H9 (cell line): Measurements from ENCODE around the gene INTS4. TPM values are rescaled to one million over a fixed set of nuclear protein-coding genes. Genes with fewer than 3 reads are reported as not detected.

ENCODE experiments used
- DNase-seq: peaks from one replicate; pipeline ENCODE4 v3.0.0-alpha.2; 2017
- H2AFZ ChIP-seq: one replicate; pipeline ENCODE4 v1.6.1; 2013; ENCODE audit warnings: mild to moderate bottlenecking, low read length, control low read depth, moderate library complexity
- H2AK5ac ChIP-seq: 2 replicates; pipeline ENCODE4 v1.6.1; 2013; ENCODE audit warnings: low read length, control low read depth, mixed read lengths; ENCODE audit not compliant: insufficient read length
- H2BK120ac ChIP-seq: one replicate; pipeline ENCODE4 v1.6.1; 2013; ENCODE audit warnings: low read depth, mild to moderate bottlenecking, low read length, control low read depth, inconsistent platforms; ENCODE audit not compliant: poor library complexity, severe bottlenecking
- H2BK12ac ChIP-seq: 2 replicates; pipeline ENCODE4 v1.6.1; 2013; ENCODE audit warnings: low read length, control low read depth, mixed read lengths, low read depth; ENCODE audit not compliant: insufficient read length
- H2BK15ac ChIP-seq: 2 replicates; pipeline ENCODE4 v1.6.1; 2013; ENCODE audit warnings: low read depth, low read length, control low read depth
- H2BK20ac ChIP-seq: one replicate; pipeline ENCODE4 v1.6.1; 2013; ENCODE audit warnings: low read depth, mild to moderate bottlenecking, low read length, control low read depth, inconsistent platforms; ENCODE audit not compliant: poor library complexity, severe bottlenecking
- H2BK5ac ChIP-seq: 2 replicates; pipeline ENCODE4 v1.6.1; 2013; ENCODE audit warnings: low read length, control low read depth, mixed read lengths; ENCODE audit not compliant: insufficient read length
- H3K14ac ChIP-seq: 2 replicates; pipeline ENCODE4 v1.6.1; 2013; ENCODE audit warnings: low read length, control low read depth; ENCODE audit not compliant: insufficient read depth
- H3K18ac ChIP-seq: 2 replicates; pipeline ENCODE4 v1.6.1; 2013; ENCODE audit warnings: low read depth, mild to moderate bottlenecking, mixed read lengths, low read length, control low read depth; ENCODE audit not compliant: insufficient read length
- H3K23ac ChIP-seq: 2 replicates; pipeline ENCODE4 v1.6.1; 2013; ENCODE audit warnings: low read length, control low read depth, mixed read lengths, low read depth; ENCODE audit not compliant: insufficient read length
- H3K23me2 ChIP-seq: 2 replicates; pipeline ENCODE4 v1.6.1; 2013; ENCODE audit warnings: low read depth, mild to moderate bottlenecking, mixed read lengths, low read length, control low read depth; ENCODE audit not compliant: insufficient read length, poor library complexity, severe bottlenecking
- H3K27ac ChIP-seq: 2 replicates; pipeline ENCODE4 v1.5.1; 2013; ENCODE audit warnings: low read length, control low read depth, mixed read lengths, low read depth; ENCODE audit not compliant: insufficient read length
- H3K27me3 ChIP-seq: 2 replicates; pipeline ENCODE4 v1.6.1; 2013; ENCODE audit warnings: low read length, control low read depth, inconsistent platforms; ENCODE audit not compliant: insufficient read depth
- H3K4ac ChIP-seq: 2 replicates; pipeline ENCODE4 v1.6.1; 2013; ENCODE audit warnings: low read depth, mild to moderate bottlenecking, control low read depth, inconsistent platforms, low read length, moderate library complexity
- H3K4me1 ChIP-seq: 2 replicates; pipeline ENCODE4 v1.6.1; 2013; ENCODE audit warnings: low read length, control low read depth, inconsistent platforms; ENCODE audit not compliant: insufficient read depth
- H3K4me2 ChIP-seq: 2 replicates; pipeline ENCODE4 v1.6.1; 2013; ENCODE audit warnings: low read length, control low read depth, mixed read lengths; ENCODE audit not compliant: insufficient read length, insufficient read depth
- H3K56ac ChIP-seq: 2 replicates; pipeline ENCODE4 v1.6.1; 2013; ENCODE audit warnings: low read depth, mild to moderate bottlenecking, mixed read lengths, low read length, control low read depth; ENCODE audit not compliant: insufficient read length
- H3K79me1 ChIP-seq: 2 replicates; pipeline ENCODE4 v1.6.1; 2013; ENCODE audit warnings: low read depth, mild to moderate bottlenecking, moderate library complexity, low read length, control low read depth, inconsistent platforms; ENCODE audit not compliant: insufficient read depth, poor library complexity, severe bottlenecking
- H3K79me2 ChIP-seq: 2 replicates; pipeline ENCODE4 v1.6.1; 2013; ENCODE audit warnings: low read length, control low read depth, inconsistent platforms; ENCODE audit not compliant: insufficient read depth
- H3K9ac ChIP-seq: 2 replicates; pipeline ENCODE4 v1.6.1; 2013; ENCODE audit warnings: low read length, control low read depth, mixed read lengths; ENCODE audit not compliant: insufficient read length; ENCODE audit errors: extremely low read depth
- H3K9me3 ChIP-seq: one replicate; pipeline ENCODE4 v1.6.1; 2013; ENCODE audit warnings: low read depth, low read length, inconsistent platforms; ENCODE audit not compliant: control insufficient read depth
- H3T11ph ChIP-seq: one replicate; pipeline ENCODE4 v1.6.1; 2013; ENCODE audit warnings: mild to moderate bottlenecking, low read length, control low read depth, inconsistent platforms
- H4K20me1 ChIP-seq: one replicate; pipeline ENCODE4 v1.6.1; 2013; ENCODE audit not compliant: control insufficient read depth, insufficient read length, insufficient read depth
- H4K5ac ChIP-seq: 2 replicates; pipeline ENCODE4 v1.6.1; 2013; ENCODE audit warnings: low read depth, mild to moderate bottlenecking, mixed read lengths, low read length, control low read depth; ENCODE audit not compliant: insufficient read length
- H4K8ac ChIP-seq: replicated peaks from 2 replicates; pipeline ENCODE4 v1.6.1; 2013; ENCODE audit warnings: low read length, control low read depth, mixed read lengths, low read depth; ENCODE audit not compliant: insufficient read length
- H4K91ac ChIP-seq: 2 replicates; pipeline ENCODE4 v1.6.1; 2013; ENCODE audit warnings: low read depth, mild to moderate bottlenecking, moderate library complexity, mixed read lengths, low read length, control low read depth; ENCODE audit not compliant: insufficient read length
- H3K27ac Mint-ChIP-seq, 3 experiments: 2 replicates in 2 of 3; 3 replicates in 1 of 3; pipeline ENCODE4 v1.8.0; 2020 to 2021; ENCODE audit warnings: mixed read lengths in 3 of 3, mild to moderate bottlenecking in 1 of 3, moderate library complexity in 1 of 3
- H3K27me3 Mint-ChIP-seq: 2 replicates; pipeline ENCODE4 v1.8.0; 2021; ENCODE audit warnings: low read depth, mild to moderate bottlenecking, moderate library complexity, mixed read lengths
- H3K36me3 Mint-ChIP-seq, 3 experiments: 2 replicates in 2 of 3; 3 replicates in 1 of 3; pipeline ENCODE4 v1.8.0; 2020 to 2021; ENCODE audit warnings: low read depth in 3 of 3, mixed read lengths in 3 of 3; ENCODE audit not compliant: insufficient read depth in 1 of 3
- H3K4me1 Mint-ChIP-seq, 2 experiments: 2 replicates each; pipeline ENCODE4 v1.8.0; 2020; ENCODE audit warnings: mixed read lengths in 2 of 2
- H3K4me3 Mint-ChIP-seq, 2 experiments: 2 replicates in 1 of 2; 3 replicates in 1 of 2; pipeline ENCODE4 v1.8.0; 2020 to 2021; ENCODE audit warnings: mild to moderate bottlenecking in 2 of 2, mixed read lengths in 2 of 2, moderate library complexity in 1 of 2
- H3K9me3 Mint-ChIP-seq, 2 experiments: 2 replicates in 1 of 2; 3 replicates in 1 of 2; pipeline ENCODE4 v1.8.0; 2020; ENCODE audit warnings: mild to moderate bottlenecking in 2 of 2, mixed read lengths in 2 of 2, moderate library complexity in 1 of 2
- CTCF ChIP-seq: fragments of 200-600 bp; sonication (generic); conservative IDR thresholded peaks from 3 replicates; pipeline ENCODE4 v1.8.0; 2021; ENCODE audit warnings: antibody characterized with exemption, mild to moderate bottlenecking
- WGBS: extraction: QIAGEN DNeasy Blood & Tissue Kit; methylation state at CpG from one replicate; pipeline ENCODE4 v1.1.7; 2013; ENCODE audit warnings: missing lambda C conversion rate, low lambda C conversion rate, mixed read lengths; ENCODE audit not compliant: insufficient read length; ENCODE audit errors: extremely low coverage; 5-methylcytosine and 5-hydroxymethylcytosine counted together
- total RNA-seq: library from RNA; stranded (reverse); gene quantifications from 2 replicates; pipeline ENCODE4 v1.2.1, GENCODE V29; 2021

The INTS4 gene
- total RNA-seq, 1 experiment from 2014 or later: 38.6 TPM

GRCh38 chr11:78033040-78033439, 38.6 kb upstream of the INTS4 start:
- H4K20me1 ChIP-seq: no peaks in the 10 kb centered on the region
- TF ChIP-seq CTCF: no peak
- no peak overlapping the region for H4K5ac ChIP-seq
- no peaks in the 10 kb centered on the region for H3K27me3 ChIP-seq
- H2BK120ac ChIP-seq: no peak overlapping the region
- no peaks in the 10 kb centered on the region for H3K79me2 ChIP-seq
- Mint-ChIP-seq H3K36me3 (no peaks in the 10 kb centered on the region), H3K9me3 (peaks cover 0 to under 1% of the 10 kb centered on the region in 2 experiments; a peak in 3 of 5 replicates), H3K27ac (no peak overlapping the region), H3K27me3 (no peaks in the 10 kb centered on the region), H3K4me3 (no peak overlapping the region), H3K4me1 (peaks cover 3 to 17% of the 10 kb centered on the region in 2 experiments)
- H3K14ac ChIP-seq: no peak overlapping the region
- H3K18ac ChIP-seq: no peak overlapping the region
- no peaks in the 10 kb centered on the region for H3K9me3 ChIP-seq
- H3K4me2 ChIP-seq: no peak overlapping the region
- no peak overlapping the region for H4K8ac ChIP-seq
- no peak overlapping the region for H3K9ac ChIP-seq
- no peak overlapping the region for H2BK20ac ChIP-seq
- no peak overlapping the region for H3K23ac ChIP-seq
- H3K27ac ChIP-seq: no peak overlapping the region
- no peak overlapping the region for H3T11ph ChIP-seq
- H2AFZ ChIP-seq: no peak overlapping the region
- H2BK15ac ChIP-seq: no peak overlapping the region
- no peak for DNase-seq
- no peak overlapping the region for H3K4ac ChIP-seq
- WGBS: no CpG with 5 or more reads among the region's 4 CpGs
- H3K56ac ChIP-seq: no peak overlapping the region
- no peak overlapping the region for H4K91ac ChIP-seq
- H2BK12ac ChIP-seq: no peak overlapping the region
- H3K79me1 ChIP-seq: no peaks in the 10 kb centered on the region
- H3K23me2 ChIP-seq: peaks cover 2% of the 10 kb centered on the region
- H2BK5ac ChIP-seq: no peak overlapping the region
- no peaks in the 10 kb centered on the region for H3K4me1 ChIP-seq
- H2AK5ac ChIP-seq: no peak overlapping the region
